GM23248 (cell line): ENCODE data around the gene BTBD2. TPM values are rescaled to one million over a fixed set of nuclear protein-coding genes. Genes with fewer than 3 reads are reported as not detected.

Source experiments
- DNase-seq: peaks from one replicate; pipeline ENCODE4 v3.0.0-alpha.2; 2015
- H2AFZ ChIP-seq: fragments of 200-600 bp; sonication (generic); 2 replicates; pipeline ENCODE4 v1.6.1; 2016; ENCODE audit warnings: antibody characterized with exemption
- H3F3A ChIP-seq: fragments of 200-600 bp; sonication (generic); 2 replicates; pipeline ENCODE4 v1.6.1; 2016; ENCODE audit warnings: mild to moderate bottlenecking, antibody characterized with exemption, mixed run types; ENCODE audit not compliant: insufficient read depth
- H3K27ac ChIP-seq: fragments of 200-600 bp; sonication (generic); 2 replicates; pipeline ENCODE4 v1.5.1; 2016; ENCODE audit warnings: mild to moderate bottlenecking
- H3K27me3 ChIP-seq: fragments of 200-600 bp; sonication (generic); replicated peaks from 2 replicates; pipeline ENCODE4 v1.6.1; 2016; ENCODE audit warnings: mild to moderate bottlenecking; ENCODE audit not compliant: insufficient read depth
- H3K36me3 ChIP-seq: fragments of 200-600 bp; sonication (generic); 2 replicates; pipeline ENCODE4 v1.6.1; 2016; ENCODE audit warnings: low read depth, mild to moderate bottlenecking
- H3K4me1 ChIP-seq: fragments of 200-600 bp; sonication (generic); 2 replicates; pipeline ENCODE4 v1.6.1; 2016; ENCODE audit warnings: mild to moderate bottlenecking; ENCODE audit not compliant: insufficient read depth
- H3K4me2 ChIP-seq: fragments of 200-600 bp; sonication (generic); one replicate; pipeline ENCODE4 v1.6.1; 2016; ENCODE audit warnings: mild to moderate bottlenecking; ENCODE audit not compliant: unreplicated experiment
- H3K4me3 ChIP-seq: fragments of 200-600 bp; sonication (generic); 2 replicates; pipeline ENCODE4 v1.5.1; 2016; ENCODE audit warnings: mild to moderate bottlenecking
- H3K79me2 ChIP-seq: fragments of 200-600 bp; sonication (generic); 2 replicates; pipeline ENCODE4 v1.6.1; 2016; ENCODE audit warnings: mild to moderate bottlenecking; ENCODE audit not compliant: insufficient read depth
- H3K9ac ChIP-seq: fragments of 200-600 bp; sonication (generic); 2 replicates; pipeline ENCODE4 v1.6.1; 2016; ENCODE audit warnings: mild to moderate bottlenecking
- H3K9me2 ChIP-seq: fragments of 200-600 bp; sonication (generic); 2 replicates; pipeline ENCODE4 v1.6.1; 2016; ENCODE audit warnings: mixed run types, mild to moderate bottlenecking, moderate library complexity; ENCODE audit not compliant: insufficient read depth
- H3K9me3 ChIP-seq: fragments of 200-600 bp; sonication (generic); one replicate; pipeline ENCODE4 v1.6.1; 2017; ENCODE audit warnings: low read depth
- H4K20me1 ChIP-seq: fragments of 200-600 bp; sonication (generic); 2 replicates; pipeline ENCODE4 v1.6.0; 2016; ENCODE audit not compliant: insufficient read depth
- EZH2 ChIP-seq: fragments of 200-600 bp; sonication (generic); IDR thresholded peaks from 2 replicates; pipeline ENCODE4 v1.6.1; 2018; ENCODE audit warnings: antibody characterized with exemption, mild to moderate bottlenecking; ENCODE audit not compliant: insufficient read depth, poor library complexity, severe bottlenecking
- EZH2phosphoT487 ChIP-seq: fragments of 200-600 bp; sonication (generic); IDR thresholded peaks from 2 replicates; pipeline ENCODE4 v1.6.1; 2018; ENCODE audit warnings: antibody characterized with exemption, moderate library complexity, mild to moderate bottlenecking, low read depth; ENCODE audit not compliant: insufficient read depth
- WGBS, 2 experiments: methylation state at CpG; one replicate each; pipeline ENCODE4 v1.1.6; 2015 to 2017; ENCODE audit warnings: low lambda C conversion rate in 2 of 2, low coverage in 1 of 2; ENCODE audit errors: missing lambda C conversion rate in 2 of 2; 5-methylcytosine and 5-hydroxymethylcytosine counted together
- in situ Hi-C: fragments of 300-500 bp; cut with MboI; formaldehyde crosslinking; loops from 2 replicates; pipeline ENCODE4 v1.15.0; 2020
- polyA plus RNA-seq: library from polyadenylated mRNA; unstranded; fragments of >200 nt; fragmentation: Nextera tagmentation; extraction: Ambion mirVana; gene quantifications from 2 replicates; pipeline ENCODE4 v1.2.1, GENCODE V29; 2016
- total RNA-seq: library from RNA; depleted of rRNA; stranded (reverse); fragments of >200 nt; shearing (Covaris generic); gene quantifications from 2 replicates; pipeline ENCODE4 v1.2.3, GENCODE V29; 2014

The BTBD2 gene
- total and polyA plus RNA-seq, 2 experiments from 2014 or later = 6.8 to 69.5 TPM

DNA sequence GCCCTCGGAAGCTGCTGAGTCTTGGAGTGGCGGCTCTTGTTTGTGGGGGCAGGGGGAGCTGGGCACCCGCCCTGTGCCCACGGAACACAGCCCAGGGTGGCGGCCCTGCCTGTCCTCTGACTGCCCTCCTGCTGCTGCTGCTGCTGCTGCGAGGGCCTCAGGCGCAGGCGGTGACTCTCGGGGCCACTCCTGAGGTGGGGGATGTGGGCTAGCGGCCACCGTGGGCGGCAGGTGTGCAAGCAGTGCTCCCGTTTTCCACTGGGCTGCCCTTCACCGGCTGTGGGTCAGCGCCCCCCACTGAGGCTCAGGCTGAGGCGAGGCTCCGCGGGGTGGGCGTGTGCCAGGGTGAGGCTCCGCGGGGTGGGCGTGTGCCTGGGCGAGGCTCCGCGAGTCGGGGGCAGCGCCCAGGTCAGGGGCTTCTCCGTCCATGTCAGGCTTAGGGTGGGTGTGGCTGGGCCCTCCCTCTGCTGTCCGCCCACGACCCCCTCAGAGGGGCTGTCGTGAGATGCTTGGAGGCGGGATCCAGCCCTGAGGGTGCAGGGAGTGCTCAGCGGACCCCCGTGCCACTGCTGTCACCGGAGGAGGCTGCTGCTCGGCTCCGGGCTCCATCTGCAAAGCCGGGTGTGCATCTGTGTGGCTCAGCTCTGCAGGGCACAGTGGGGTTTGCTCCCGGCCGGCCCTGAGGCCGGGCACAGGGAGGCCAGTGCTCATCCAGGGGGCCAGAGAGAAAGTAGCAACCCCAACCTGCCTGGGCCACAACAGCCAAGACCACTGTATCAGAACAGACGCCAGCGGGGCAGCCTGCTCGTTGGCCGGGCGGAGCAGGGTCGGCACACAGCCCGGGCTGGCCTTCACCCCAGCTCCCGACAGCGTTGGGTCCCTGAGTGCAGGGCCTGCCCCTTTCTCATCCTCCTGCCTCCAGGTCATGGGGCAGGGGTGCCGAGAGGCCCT lies 60.1 kb downstream of the BTBD2 start:
- no peak for DNase-seq
- H3K27me3 ChIP-seq = no peaks in the 10 kb centered on the region
- H3K27ac ChIP-seq = no peak overlapping the region
- no peaks in the 10 kb centered on the region for H3K9me3 ChIP-seq
- in situ Hi-C loops = no loop called here
- H2AFZ ChIP-seq = no peak overlapping the region
- H3K4me1 ChIP-seq = no peaks in the 10 kb centered on the region
- no peak overlapping the region for H3K9ac ChIP-seq
- 80% methylated on average over 42 to 47 of the region's 51 CpGs for WGBS, 2 experiments
- no peak for TF ChIP-seq EZH2phosphoT487
- no peak for TF ChIP-seq EZH2
- H3F3A ChIP-seq = no peaks in the 10 kb centered on the region
- no peaks in the 10 kb centered on the region for H3K9me2 ChIP-seq
- H3K4me3 ChIP-seq = no peak overlapping the region
- H3K4me2 ChIP-seq = no peak overlapping the region
- H3K36me3 ChIP-seq = no peaks in the 10 kb centered on the region
- H4K20me1 ChIP-seq = no peaks in the 10 kb centered on the region
- H3K79me2 ChIP-seq = peaks cover 87% of the 10 kb centered on the region

- in situ Hi-C loops = no loop called here
- no peak for DNase-seq
- H3K36me3 ChIP-seq = no peaks in the 10 kb centered on the region
- no peaks in the 10 kb centered on the region for H3K9me2 ChIP-seq
- H3K27me3 ChIP-seq = no peaks in the 10 kb centered on the region
- 85 to 91% methylated on average over 15 of the region's 15 CpGs for WGBS, 2 experiments
- no peak overlapping the region for H3K4me3 ChIP-seq
- H3K4me2 ChIP-seq = no peak overlapping the region
- no peaks in the 10 kb centered on the region for H3K9me3 ChIP-seq
- no peaks in the 10 kb centered on the region for H3F3A ChIP-seq
- no peak for TF ChIP-seq EZH2
- no peak for TF ChIP-seq EZH2phosphoT487
- no peaks in the 10 kb centered on the region for H4K20me1 ChIP-seq
- H3K4me1 ChIP-seq = no peaks in the 10 kb centered on the region
- no peak overlapping the region for H3K9ac ChIP-seq
- H3K79me2 ChIP-seq = peaks cover 86% of the 10 kb centered on the region
- no peak overlapping the region for H2AFZ ChIP-seq
- H3K27ac ChIP-seq = no peak overlapping the region
Measured at GRCh38 chr19:1954532-1954933, 61.0 kb downstream of the BTBD2 start.

DNA sequence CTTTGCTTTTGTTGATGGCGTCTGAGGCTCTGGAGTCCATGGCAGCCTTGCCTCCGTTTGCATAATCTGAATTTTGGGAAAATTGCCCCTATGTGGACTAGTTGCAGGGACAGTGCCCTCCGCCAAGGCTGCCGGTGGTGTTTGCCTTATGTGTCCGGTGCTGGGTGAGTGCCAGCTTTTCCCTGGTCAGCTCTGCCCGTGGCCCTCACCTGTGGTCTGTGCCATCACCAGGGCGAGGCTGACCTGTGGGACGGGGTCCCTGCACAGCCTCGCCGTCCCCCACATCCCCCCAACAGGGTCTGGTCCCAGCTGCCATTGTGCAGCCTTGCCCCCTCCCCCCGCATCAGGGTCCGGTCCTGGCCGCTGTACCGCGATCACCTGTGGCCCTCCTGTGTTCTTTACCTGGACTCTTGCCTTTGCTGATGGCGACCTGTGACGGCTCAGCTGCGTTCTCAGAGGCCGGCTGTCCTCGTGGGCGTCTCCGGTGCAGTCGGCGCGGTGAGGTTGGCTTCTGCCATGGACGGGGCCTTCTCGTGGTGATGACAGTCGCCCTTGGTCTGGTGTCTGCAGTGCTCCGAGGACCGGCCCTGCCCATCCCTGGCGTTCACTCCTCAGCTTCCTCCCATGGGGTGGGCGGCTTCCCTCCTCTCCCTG lies 61.9 kb downstream of the BTBD2 start:
- H3K9me3 ChIP-seq = no peaks in the 10 kb centered on the region
- no peaks in the 10 kb centered on the region for H3K9me2 ChIP-seq
- H3K36me3 ChIP-seq = no peaks in the 10 kb centered on the region
- no peak overlapping the region for H3K9ac ChIP-seq
- 92 to 93% methylated on average over 32 of the region's 32 CpGs for WGBS, 2 experiments
- peaks cover 95% of the 10 kb centered on the region for H3K79me2 ChIP-seq
- H2AFZ ChIP-seq = no peak overlapping the region
- H3K27ac ChIP-seq = no peak overlapping the region
- TF ChIP-seq EZH2 (no peak), EZH2phosphoT487 (no peak)
- H4K20me1 ChIP-seq = no peaks in the 10 kb centered on the region
- no peak for DNase-seq
- H3K4me3 ChIP-seq = no peak overlapping the region
- in situ Hi-C loops = no loop called here
- no peak overlapping the region for H3K4me2 ChIP-seq
- no peaks in the 10 kb centered on the region for H3F3A ChIP-seq
- no peaks in the 10 kb centered on the region for H3K4me1 ChIP-seq
- no peaks in the 10 kb centered on the region for H3K27me3 ChIP-seq

DNA sequence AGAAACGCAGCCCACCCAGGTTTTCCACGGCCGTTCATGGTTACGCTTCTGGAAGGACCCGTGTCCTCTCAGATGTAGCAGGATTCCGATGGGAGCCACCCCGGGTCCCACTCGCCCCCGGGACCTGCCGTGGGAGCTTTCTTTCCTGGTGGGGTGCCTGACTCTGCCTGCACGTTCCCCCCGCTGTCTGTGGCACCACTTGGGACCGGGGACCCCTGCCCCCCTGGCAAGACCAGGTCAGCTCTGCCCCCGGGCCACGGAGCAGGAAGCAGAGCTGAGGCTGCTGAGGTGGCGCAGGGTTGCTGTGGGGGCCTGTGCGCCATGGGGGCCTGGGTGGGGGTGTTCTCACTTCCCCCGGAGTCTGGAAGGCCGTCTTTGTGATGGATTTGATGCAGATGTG lies 62.5 kb downstream of the BTBD2 start:
- in situ Hi-C loops = no loop called here
- no peaks in the 10 kb centered on the region for H3K9me2 ChIP-seq
- H3K27ac ChIP-seq = no peak overlapping the region
- no peak overlapping the region for H2AFZ ChIP-seq
- H3K4me3 ChIP-seq = no peak overlapping the region
- H3K79me2 ChIP-seq = peaks cover 99% of the 10 kb centered on the region
- no peaks in the 10 kb centered on the region for H3K36me3 ChIP-seq
- no peaks in the 10 kb centered on the region for H3F3A ChIP-seq
- no peak overlapping the region for H3K9ac ChIP-seq
- H4K20me1 ChIP-seq = no peaks in the 10 kb centered on the region
- no peaks in the 10 kb centered on the region for H3K27me3 ChIP-seq
- TF ChIP-seq EZH2 (no peak), EZH2phosphoT487 (no peak)
- WGBS, 2 experiments = 88 to 93% methylated on average over 18 to 19 of the region's 19 CpGs
- DNase-seq = no peak
- no peak overlapping the region for H3K4me2 ChIP-seq
- H3K4me1 ChIP-seq = no peaks in the 10 kb centered on the region
- no peaks in the 10 kb centered on the region for H3K9me3 ChIP-seq
